Esophagus muscularis mucosa (tissue), 4 donors: ENCODE measurements around the gene EME1. TPM values are rescaled to one million over a fixed set of nuclear protein-coding genes. Genes with fewer than 3 reads are reported as not detected.
A peak's percentile ranks its signal among the peaks of the same experiment; 100 is the strongest.

Experiments
- DNase-seq: peaks from one replicate; pipeline ENCODE4 v3.0.0-alpha.2; 2017; ENCODE audit errors: extremely low spot score
- H3K27ac ChIP-seq, 4 donors: fragments of 200-600 bp; sonication (generic); replicated peaks in 1 of 4; 1 replicate in 3 of 4; 2 replicates in 1 of 4; pipeline ENCODE4 v1.5.1; 2016 to 2019; ENCODE audit warnings: mild to moderate bottlenecking in 1 of 4
- H3K27me3 ChIP-seq, 4 donors: fragments of 200-600 bp; sonication (generic); one replicate each; pipeline versions ENCODE4 v1.5.1 to v1.6.0; 2016 to 2019
- H3K36me3 ChIP-seq, 4 donors: fragments of 200-600 bp; sonication (generic); one replicate each; pipeline ENCODE4 v1.5.1; 2016 to 2019
- H3K4me1 ChIP-seq, 4 donors: fragments of 200-600 bp; sonication (generic); one replicate each; pipeline ENCODE4 v1.5.1; 2016 to 2019
- H3K4me3 ChIP-seq, 4 donors: fragments of 200-600 bp; sonication (generic); 1 replicate in 2 of 4; 2 replicates in 2 of 4; pipeline ENCODE4 v1.5.1; 2016 to 2019; ENCODE audit warnings: mild to moderate bottlenecking in 4 of 4, moderate library complexity in 1 of 4
- H3K9me3 ChIP-seq, 4 donors: fragments of 200-600 bp; sonication (generic); 1 replicate in 3 of 4; 2 replicates in 1 of 4; pipeline ENCODE4 v1.5.1; 2016 to 2019
- EP300 ChIP-seq: sonication (generic); formaldehyde crosslinking; IDR thresholded peaks from one replicate; pipeline ENCODE4 v1.6.1; 2017; ENCODE audit warnings: antibody characterized with exemption
- POLR2A ChIP-seq: fragments of 450-650 bp; IDR thresholded peaks from one replicate; pipeline ENCODE4 v1.6.1; 2017; ENCODE audit warnings: antibody characterized with exemption, moderate library complexity, mild to moderate bottlenecking, low read depth
- POLR2AphosphoS5 ChIP-seq, 2 donors: sonication (generic); formaldehyde crosslinking; IDR thresholded peaks; one replicate each; pipeline ENCODE4 v1.6.1; 2017; ENCODE audit warnings: antibody characterized with exemption in 2 of 2
- WGBS: methylation state at CpG from one replicate; pipeline ENCODE4 v1.1.5; 2018; 5-methylcytosine and 5-hydroxymethylcytosine counted together
- intact Hi-C: fragments of 100-400 bp; cut with DNase I; formaldehyde crosslinking; loops from one replicate; pipeline ENCODE4 v1.15.1; 2023
- total RNA-seq, 4 donors: library from RNA; depleted of rRNA; stranded (reverse); fragments of >200 nt; gene quantifications; one replicate each; pipeline versions ENCODE4 v1.1.0 to v1.2.1, GENCODE V29; 2016
- TF ChIP-seq, protein P1 (sequence below), 3 experiments: fragments of 200-600 bp in 2 of 3; fragments of 450-650 bp in 1 of 3; sonication (generic) in 2 of 3; IDR thresholded peaks; one replicate each; pipeline ENCODE4 v1.5.1; 2017 to 2019; ENCODE audit warnings: antibody characterized with exemption in 3 of 3, mild to moderate bottlenecking in 2 of 3, moderate library complexity in 1 of 3

EME1 gene
- total RNA-seq, 4 donors from 2014 or later: not detected

- Histone ChIP-seq H3K4me1 (peaks cover 22 to 31% (median 25%) of the 10 kb centered on the region in 4 donors), H3K36me3 (peaks cover 26 to 43% (median 40%) of the 10 kb centered on the region in 4 donors), H3K27ac (no peak overlapping the region), H3K4me3 (peak overlapping the region in 1 of 4 donors; percentile 84), H3K27me3 (no peaks in the 10 kb centered on the region), H3K9me3 (no peaks in the 10 kb centered on the region)
- intact Hi-C loops: no loop called here
- no peak for TF ChIP-seq POLR2AphosphoS5 (IDR thresholded peaks at IDR 0.05)
- no peak for TF ChIP-seq POLR2A
- TF ChIP-seq, protein P1, sequence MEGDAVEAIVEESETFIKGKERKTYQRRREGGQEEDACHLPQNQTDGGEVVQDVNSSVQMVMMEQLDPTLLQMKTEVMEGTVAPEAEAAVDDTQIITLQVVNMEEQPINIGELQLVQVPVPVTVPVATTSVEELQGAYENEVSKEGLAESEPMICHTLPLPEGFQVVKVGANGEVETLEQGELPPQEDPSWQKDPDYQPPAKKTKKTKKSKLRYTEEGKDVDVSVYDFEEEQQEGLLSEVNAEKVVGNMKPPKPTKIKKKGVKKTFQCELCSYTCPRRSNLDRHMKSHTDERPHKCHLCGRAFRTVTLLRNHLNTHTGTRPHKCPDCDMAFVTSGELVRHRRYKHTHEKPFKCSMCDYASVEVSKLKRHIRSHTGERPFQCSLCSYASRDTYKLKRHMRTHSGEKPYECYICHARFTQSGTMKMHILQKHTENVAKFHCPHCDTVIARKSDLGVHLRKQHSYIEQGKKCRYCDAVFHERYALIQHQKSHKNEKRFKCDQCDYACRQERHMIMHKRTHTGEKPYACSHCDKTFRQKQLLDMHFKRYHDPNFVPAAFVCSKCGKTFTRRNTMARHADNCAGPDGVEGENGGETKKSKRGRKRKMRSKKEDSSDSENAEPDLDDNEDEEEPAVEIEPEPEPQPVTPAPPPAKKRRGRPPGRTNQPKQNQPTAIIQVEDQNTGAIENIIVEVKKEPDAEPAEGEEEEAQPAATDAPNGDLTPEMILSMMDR (IDR thresholded peaks at IDR 0.05): no peak
- no peak for TF ChIP-seq EP300
- no peak for DNase-seq
- WGBS: 100% methylated on average over 2 of the region's 2 CpGs
Observed at GRCh38 chr17:50371526-50371925, 1.5 kb upstream of the EME1 start.

DNA sequence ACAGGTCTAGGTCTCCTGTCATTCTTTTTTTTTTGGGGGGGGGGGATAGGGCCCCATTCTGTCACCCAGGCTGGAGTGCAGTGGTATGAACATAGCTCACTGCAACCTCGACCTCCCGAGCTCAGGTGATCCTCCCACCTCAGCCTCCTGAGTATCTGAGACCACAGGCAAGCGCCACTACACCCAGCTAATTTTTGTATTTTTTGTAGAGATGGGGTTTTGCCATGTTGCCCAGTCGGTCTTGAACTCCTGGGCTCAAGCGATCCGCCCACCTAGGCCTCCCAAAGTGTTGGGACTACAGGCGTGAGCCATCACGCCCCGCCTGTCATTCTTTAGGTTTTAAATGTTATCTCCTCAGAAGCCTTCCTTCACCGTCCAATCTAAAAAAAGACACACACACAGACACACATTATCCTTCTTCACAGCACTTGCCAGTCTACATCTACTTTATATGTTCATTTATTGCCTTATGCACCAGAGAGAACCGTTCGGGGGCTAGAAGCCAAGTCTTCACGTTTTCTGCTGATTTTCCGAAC is 739 bp upstream of the EME1 start:
- no peak for DNase-seq
- TF ChIP-seq, protein P1 (IDR thresholded peaks at IDR 0.05): no peak
- TF ChIP-seq POLR2AphosphoS5 (IDR thresholded peaks at IDR 0.05) (no peak), EP300 (no peak), POLR2A (no peak)
- Histone ChIP-seq H3K9me3 (no peaks in the 10 kb centered on the region), H3K36me3 (peaks cover 19 to 35% (median 33%) of the 10 kb centered on the region in 4 donors), H3K27ac (peak overlapping the region; percentile 90 to 96 (median 93)), H3K27me3 (no peaks in the 10 kb centered on the region), H3K4me1 (peaks cover 22 to 31% (median 25%) of the 10 kb centered on the region in 4 donors), H3K4me3 (peak overlapping the region; percentile 83 to 89 (median 84))
- intact Hi-C loops: no loop called here
- WGBS: 23% methylated on average over 14 of the region's 14 CpGs

DNA sequence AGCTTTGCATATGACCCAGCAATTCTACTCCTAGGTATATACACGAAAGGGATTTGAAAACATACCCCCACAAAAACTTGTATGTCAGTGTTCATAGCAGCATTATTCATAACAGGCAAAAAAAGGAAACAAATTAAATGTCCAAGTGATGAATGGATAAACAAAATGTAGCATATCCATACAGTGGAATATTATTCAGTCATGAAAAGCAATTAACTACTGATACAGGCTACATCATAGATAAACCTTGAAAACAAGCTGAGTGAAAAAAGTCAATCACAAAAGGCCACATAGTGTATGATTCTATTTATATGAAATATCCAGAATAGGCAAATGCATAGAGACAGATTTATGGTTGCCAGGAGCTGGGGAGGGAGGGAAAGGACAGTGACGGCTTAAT is 676 bp downstream of the EME1 start:
- no peak for TF ChIP-seq POLR2AphosphoS5 (IDR thresholded peaks at IDR 0.05)
- no peak for TF ChIP-seq POLR2A
- TF ChIP-seq, protein P1 (IDR thresholded peaks at IDR 0.05): no peak
- TF ChIP-seq EP300: no peak
- 93% methylated on average over 2 of the region's 2 CpGs for WGBS
- Histone ChIP-seq H3K27me3 (no peaks in the 10 kb centered on the region), H3K27ac (no peak overlapping the region), H3K4me3 (no peak overlapping the region), H3K36me3 (peaks cover 11 to 21% (median 19%) of the 10 kb centered on the region in 4 donors), H3K4me1 (peaks cover 22 to 31% (median 25%) of the 10 kb centered on the region in 4 donors), H3K9me3 (no peaks in the 10 kb centered on the region)
- intact Hi-C loops: no loop called here
- DNase-seq: no peak

DNA sequence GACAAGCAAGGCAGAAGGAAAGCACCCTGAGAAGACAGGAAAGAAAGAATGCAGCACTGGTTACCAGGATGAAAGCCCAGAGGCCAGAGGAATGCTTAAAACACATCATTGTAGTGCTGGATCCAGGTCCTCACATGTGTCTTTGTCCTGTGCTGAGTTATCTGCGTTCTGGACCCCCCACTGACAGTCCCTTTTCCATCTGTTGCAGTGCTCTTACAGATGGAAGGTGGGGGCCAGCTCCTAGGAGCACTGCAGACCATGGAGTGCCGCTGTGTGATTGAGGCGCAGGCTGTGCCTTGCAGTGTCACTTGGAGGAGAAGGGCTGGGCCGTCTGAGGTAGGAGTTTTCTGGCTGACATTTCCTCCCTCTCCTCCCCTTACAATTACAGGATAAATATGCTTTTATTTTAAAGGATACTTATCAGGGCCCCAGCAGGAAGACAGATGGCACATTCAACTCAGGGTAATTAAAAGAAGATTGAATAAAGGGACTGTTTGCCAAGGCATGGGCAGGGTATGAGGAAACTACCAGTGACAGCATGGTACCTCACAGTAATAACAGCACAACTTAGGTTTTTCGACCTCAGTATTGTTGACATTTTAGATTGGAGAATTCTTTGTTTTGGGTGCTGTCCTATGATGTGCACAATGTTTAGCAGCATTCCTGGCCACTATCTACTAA is 3.0 kb downstream of the EME1 start:
- Histone ChIP-seq H3K27ac (no peak overlapping the region), H3K4me1 (peaks cover 19 to 22% (median 22%) of the 10 kb centered on the region in 4 donors), H3K27me3 (no peaks in the 10 kb centered on the region), H3K36me3 (peaks cover 0 to 12% (median 10%) of the 10 kb centered on the region in 4 donors), H3K9me3 (no peaks in the 10 kb centered on the region), H3K4me3 (no peak overlapping the region)
- no peak for DNase-seq
- intact Hi-C loops: no loop called here
- WGBS: 85% methylated on average over 5 of the region's 5 CpGs
- TF ChIP-seq POLR2AphosphoS5 (IDR thresholded peaks at IDR 0.05): no peak
- TF ChIP-seq, protein P1 (IDR thresholded peaks at IDR 0.05): no peak
- no peak for TF ChIP-seq POLR2A
- TF ChIP-seq EP300: no peak
